IPS DF 6.9 (cell line): ENCODE measurements around the gene HACD1.

Experiments used
- DNase-seq: peaks from one replicate; pipeline ENCODE4 v3.0.0-alpha.2; 2013; ENCODE audit warnings: low read depth, low spot score
- H3K27ac ChIP-seq: one replicate; pipeline ENCODE4 v1.5.1; 2013; ENCODE audit warnings: low read length, control low read depth
- H3K27me3 ChIP-seq: 2 replicates; pipeline ENCODE4 v1.6.1; 2013; ENCODE audit warnings: mild to moderate bottlenecking, low read length; ENCODE audit not compliant: control insufficient read depth, insufficient read depth
- H3K36me3 ChIP-seq: 2 replicates; pipeline ENCODE4 v1.6.1; 2013; ENCODE audit warnings: low read length; ENCODE audit not compliant: control insufficient read depth, insufficient read depth
- H3K4me1 ChIP-seq: 2 replicates; pipeline ENCODE4 v1.6.1; 2013; ENCODE audit warnings: low read length; ENCODE audit not compliant: control insufficient read depth, insufficient read depth
- H3K4me3 ChIP-seq: 2 replicates; pipeline ENCODE4 v1.5.1; 2013; ENCODE audit warnings: mild to moderate bottlenecking, low read length
- H3K9me3 ChIP-seq: 2 replicates; pipeline ENCODE4 v1.6.1; 2013; ENCODE audit warnings: low read length, inconsistent platforms; ENCODE audit not compliant: control insufficient read depth, insufficient read depth
- WGBS: extraction: QIAGEN DNeasy Blood & Tissue Kit; methylation state at CpG from one replicate; pipeline ENCODE4 v1.1.7; 2013; ENCODE audit warnings: mixed read lengths, missing lambda C conversion rate; ENCODE audit not compliant: insufficient read length, insufficient coverage; 5-methylcytosine and 5-hydroxymethylcytosine counted together

The HACD1 gene

GRCh38 chr10:17548162-17548561, 69.0 kb downstream of the HACD1 start:
- WGBS = no CpG with 5 or more reads among the region's 2 CpGs
- Histone ChIP-seq H3K4me3 (no peak overlapping the region), H3K27me3 (no peaks in the 10 kb centered on the region), H3K4me1 (no peaks in the 10 kb centered on the region), H3K36me3 (no peaks in the 10 kb centered on the region), H3K27ac (no peak overlapping the region), H3K9me3 (no peaks in the 10 kb centered on the region)
- DNase-seq = no peak

GRCh38 chr10:17547060-17547459, 70.1 kb downstream of the HACD1 start:
- H3K9me3 ChIP-seq = no peaks in the 10 kb centered on the region
- DNase-seq = no peak
- no peaks in the 10 kb centered on the region for H3K4me1 ChIP-seq
- WGBS = no CpG with 5 or more reads among the region's 2 CpGs
- H3K27ac ChIP-seq = no peak overlapping the region
- H3K4me3 ChIP-seq = no peak overlapping the region
- H3K27me3 ChIP-seq = no peaks in the 10 kb centered on the region
- H3K36me3 ChIP-seq = no peaks in the 10 kb centered on the region

- H3K36me3 ChIP-seq = no peaks in the 10 kb centered on the region
- no peaks in the 10 kb centered on the region for H3K27me3 ChIP-seq
- no peak for DNase-seq
- no peak overlapping the region for H3K4me3 ChIP-seq
- WGBS = no CpG with 5 or more reads among the region's 9 CpGs
- H3K27ac ChIP-seq = no peak overlapping the region
- H3K4me1 ChIP-seq = no peaks in the 10 kb centered on the region
- H3K9me3 ChIP-seq = no peaks in the 10 kb centered on the region
These were observed 72.7 kb downstream of the HACD1 start for GRCh38 chr10:17544465-17544864.
